ENCODE data around the gene ITCH.

DNA sequence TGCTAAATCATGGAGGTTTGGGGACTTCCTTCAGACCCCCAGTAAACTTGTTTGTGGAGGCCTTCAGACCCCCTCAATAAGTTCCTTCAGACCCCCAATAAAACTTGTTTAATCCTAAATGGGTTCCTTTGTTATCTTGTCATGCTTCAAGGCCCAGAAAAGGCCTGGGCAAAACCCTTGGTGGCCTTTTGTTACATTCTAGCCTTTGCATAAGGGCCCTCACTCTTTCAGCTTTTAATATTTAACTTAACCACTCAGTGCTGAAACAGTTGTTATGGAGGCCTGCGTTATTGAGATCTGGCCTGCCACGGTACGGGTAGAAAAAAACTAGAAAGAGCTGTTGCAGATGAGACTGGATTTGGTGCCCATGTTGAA lies 148.8 kb downstream of the ITCH start:
- TF ChIP-seq, protein P1, sequence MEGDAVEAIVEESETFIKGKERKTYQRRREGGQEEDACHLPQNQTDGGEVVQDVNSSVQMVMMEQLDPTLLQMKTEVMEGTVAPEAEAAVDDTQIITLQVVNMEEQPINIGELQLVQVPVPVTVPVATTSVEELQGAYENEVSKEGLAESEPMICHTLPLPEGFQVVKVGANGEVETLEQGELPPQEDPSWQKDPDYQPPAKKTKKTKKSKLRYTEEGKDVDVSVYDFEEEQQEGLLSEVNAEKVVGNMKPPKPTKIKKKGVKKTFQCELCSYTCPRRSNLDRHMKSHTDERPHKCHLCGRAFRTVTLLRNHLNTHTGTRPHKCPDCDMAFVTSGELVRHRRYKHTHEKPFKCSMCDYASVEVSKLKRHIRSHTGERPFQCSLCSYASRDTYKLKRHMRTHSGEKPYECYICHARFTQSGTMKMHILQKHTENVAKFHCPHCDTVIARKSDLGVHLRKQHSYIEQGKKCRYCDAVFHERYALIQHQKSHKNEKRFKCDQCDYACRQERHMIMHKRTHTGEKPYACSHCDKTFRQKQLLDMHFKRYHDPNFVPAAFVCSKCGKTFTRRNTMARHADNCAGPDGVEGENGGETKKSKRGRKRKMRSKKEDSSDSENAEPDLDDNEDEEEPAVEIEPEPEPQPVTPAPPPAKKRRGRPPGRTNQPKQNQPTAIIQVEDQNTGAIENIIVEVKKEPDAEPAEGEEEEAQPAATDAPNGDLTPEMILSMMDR (IDR thresholded peaks at IDR 0.05): no peak
- no peak for TF ChIP-seq POLR2A (IDR thresholded peaks at IDR 0.05)
